Thyroid gland (tissue), 4 donors: Measurements from ENCODE around the gene EMILIN3. TPM values are rescaled to one million over a fixed set of nuclear protein-coding genes. Genes with fewer than 3 reads are reported as not detected.

Experiments used
- DNase-seq, 2 donors: peaks; one replicate each; pipeline ENCODE4 v3.0.0-alpha.2; 2019
- H3K27ac ChIP-seq, 3 donors: fragments of 200-600 bp; sonication (generic); 1 replicate in 2 of 3; 2 replicates in 1 of 3; pipeline ENCODE4 v1.5.1; 2016 to 2019; ENCODE audit warnings: mild to moderate bottlenecking in 1 of 3, moderate library complexity in 1 of 3
- H3K27me3 ChIP-seq: fragments of 200-600 bp; sonication (generic); one replicate; pipeline ENCODE4 v1.5.1; 2019
- H3K36me3 ChIP-seq, 2 donors: fragments of 200-600 bp; sonication (generic); one replicate each; pipeline ENCODE4 v1.5.1; 2016 to 2019
- H3K4me1 ChIP-seq, 2 donors: fragments of 200-600 bp; sonication (generic); one replicate each; pipeline ENCODE4 v1.5.1; 2017 to 2019
- H3K4me3 ChIP-seq, 3 donors: fragments of 200-600 bp; sonication (generic); replicated peaks in 1 of 3; 1 replicate in 2 of 3; 2 replicates in 1 of 3; pipeline ENCODE4 v1.5.1; 2016; ENCODE audit warnings: mild to moderate bottlenecking in 1 of 3
- H3K9me3 ChIP-seq: fragments of 200-600 bp; sonication (generic); one replicate; pipeline ENCODE4 v1.5.1; 2017
- POLR2A ChIP-seq, 2 donors: fragments of 450-650 bp; IDR thresholded peaks; one replicate each; pipeline ENCODE4 v1.6.1; 2017; ENCODE audit warnings: antibody characterized with exemption in 2 of 2, mild to moderate bottlenecking in 2 of 2, moderate library complexity in 1 of 2
- WGBS, 2 donors: methylation state at CpG; one replicate each; pipeline ENCODE4 v1.1.5; 2017; 5-methylcytosine and 5-hydroxymethylcytosine counted together
- intact Hi-C: fragments of 100-400 bp; cut with DNase I; formaldehyde crosslinking; loops from one replicate; pipeline ENCODE4 v1.15.1; 2023
- total RNA-seq, 4 donors: library from RNA; depleted of rRNA; stranded (reverse); fragments of >200 nt; gene quantifications; one replicate each; pipeline ENCODE4 v1.2.3, GENCODE V29; 2016
- TF ChIP-seq, protein P1 (sequence below), 6 experiments: fragments of 200-600 bp in 3 of 6; fragments of 450-650 bp in 3 of 6; sonication (generic) in 3 of 6; IDR thresholded peaks; one replicate each; pipeline ENCODE4 v1.5.1; 2016 to 2019; ENCODE audit warnings: antibody characterized with exemption in 6 of 6, mild to moderate bottlenecking in 2 of 6, inconsistent platforms in 1 of 6, moderate library complexity in 1 of 6

Gene EMILIN3
- total RNA-seq, 4 donors from 2014 or later = 0.27 to 1.3 (median 0.61) TPM

DNA sequence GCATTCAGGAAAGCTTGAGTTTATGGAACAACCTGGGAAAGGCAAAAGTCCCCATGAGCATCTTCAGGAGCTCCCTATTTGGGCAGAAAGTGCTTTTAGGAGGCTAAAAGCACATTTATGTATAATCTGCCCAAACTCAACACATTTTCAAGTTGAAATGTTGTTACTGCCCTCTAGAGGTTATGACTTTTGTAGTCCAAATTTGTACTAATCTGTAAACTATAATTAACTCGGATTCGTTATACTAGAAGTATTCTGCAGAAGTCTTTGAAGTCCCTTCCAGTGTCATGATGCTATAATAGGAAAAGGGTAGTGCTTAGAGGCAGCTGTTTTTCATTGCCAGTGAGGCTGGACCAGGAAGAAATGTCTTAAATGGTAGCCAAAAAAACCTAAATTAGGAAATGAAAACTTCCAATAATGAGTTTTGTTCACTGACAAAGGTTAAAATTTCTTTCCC, 44.8 kb upstream of the EMILIN3 start:
- H3K27ac ChIP-seq = no peak overlapping the region
- WGBS, 2 donors = 53 to 66% methylated on average over 2 of the region's 2 CpGs
- H3K4me1 ChIP-seq = no peaks in the 10 kb centered on the region
- intact Hi-C loops = loop anchor here (5.0 to 10.0 kb wide), 2 partner anchors 64 to 247 kb away; no protein-coding TSS in a partner anchor
- no peak for DNase-seq
- no peak overlapping the region for H3K4me3 ChIP-seq
- no peak for TF ChIP-seq POLR2A (IDR thresholded peaks at IDR 0.05)
- TF ChIP-seq, protein P1, sequence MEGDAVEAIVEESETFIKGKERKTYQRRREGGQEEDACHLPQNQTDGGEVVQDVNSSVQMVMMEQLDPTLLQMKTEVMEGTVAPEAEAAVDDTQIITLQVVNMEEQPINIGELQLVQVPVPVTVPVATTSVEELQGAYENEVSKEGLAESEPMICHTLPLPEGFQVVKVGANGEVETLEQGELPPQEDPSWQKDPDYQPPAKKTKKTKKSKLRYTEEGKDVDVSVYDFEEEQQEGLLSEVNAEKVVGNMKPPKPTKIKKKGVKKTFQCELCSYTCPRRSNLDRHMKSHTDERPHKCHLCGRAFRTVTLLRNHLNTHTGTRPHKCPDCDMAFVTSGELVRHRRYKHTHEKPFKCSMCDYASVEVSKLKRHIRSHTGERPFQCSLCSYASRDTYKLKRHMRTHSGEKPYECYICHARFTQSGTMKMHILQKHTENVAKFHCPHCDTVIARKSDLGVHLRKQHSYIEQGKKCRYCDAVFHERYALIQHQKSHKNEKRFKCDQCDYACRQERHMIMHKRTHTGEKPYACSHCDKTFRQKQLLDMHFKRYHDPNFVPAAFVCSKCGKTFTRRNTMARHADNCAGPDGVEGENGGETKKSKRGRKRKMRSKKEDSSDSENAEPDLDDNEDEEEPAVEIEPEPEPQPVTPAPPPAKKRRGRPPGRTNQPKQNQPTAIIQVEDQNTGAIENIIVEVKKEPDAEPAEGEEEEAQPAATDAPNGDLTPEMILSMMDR (IDR thresholded peaks at IDR 0.05) = peak in 5 of 6 experiments; percentile 11 to 43 (median 28)
- no peaks in the 10 kb centered on the region for H3K9me3 ChIP-seq
- peaks cover 76 to 81% of the 10 kb centered on the region in 2 donors for H3K36me3 ChIP-seq
- H3K27me3 ChIP-seq = no peaks in the 10 kb centered on the region

DNA sequence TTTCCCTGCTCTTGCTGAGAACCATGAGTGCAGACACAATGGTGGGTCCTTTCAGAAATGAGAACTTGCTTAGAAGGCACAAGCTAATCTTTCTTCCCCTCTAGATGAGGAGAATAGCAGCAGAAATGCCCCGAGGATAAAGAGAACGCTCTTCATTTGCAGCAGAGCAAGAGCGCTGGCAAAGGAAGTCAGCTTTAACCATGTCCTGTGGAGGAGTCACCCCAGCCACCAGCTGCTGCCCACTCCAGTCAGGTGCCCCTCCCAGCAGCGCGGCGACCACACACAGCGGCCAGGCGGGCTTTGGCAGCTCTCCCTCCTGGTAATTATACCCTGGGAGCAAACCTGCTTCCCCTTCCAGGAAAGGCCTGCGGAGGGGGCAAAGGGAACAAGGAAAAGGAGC, 42.4 kb upstream of the EMILIN3 start:
- Histone ChIP-seq H3K27ac (no peak overlapping the region), H3K4me1 (no peaks in the 10 kb centered on the region), H3K4me3 (no peak overlapping the region), H3K36me3 (peaks cover 77% of the 10 kb centered on the region in 2 donors), H3K27me3 (no peaks in the 10 kb centered on the region), H3K9me3 (no peaks in the 10 kb centered on the region)
- intact Hi-C loops = no loop called here
- 83 to 84% methylated on average over 9 of the region's 9 CpGs for WGBS, 2 donors
- no peak for DNase-seq
- TF ChIP-seq, protein P1 (IDR thresholded peaks at IDR 0.05) = no peak
- TF ChIP-seq POLR2A (IDR thresholded peaks at IDR 0.05) = no peak

DNA sequence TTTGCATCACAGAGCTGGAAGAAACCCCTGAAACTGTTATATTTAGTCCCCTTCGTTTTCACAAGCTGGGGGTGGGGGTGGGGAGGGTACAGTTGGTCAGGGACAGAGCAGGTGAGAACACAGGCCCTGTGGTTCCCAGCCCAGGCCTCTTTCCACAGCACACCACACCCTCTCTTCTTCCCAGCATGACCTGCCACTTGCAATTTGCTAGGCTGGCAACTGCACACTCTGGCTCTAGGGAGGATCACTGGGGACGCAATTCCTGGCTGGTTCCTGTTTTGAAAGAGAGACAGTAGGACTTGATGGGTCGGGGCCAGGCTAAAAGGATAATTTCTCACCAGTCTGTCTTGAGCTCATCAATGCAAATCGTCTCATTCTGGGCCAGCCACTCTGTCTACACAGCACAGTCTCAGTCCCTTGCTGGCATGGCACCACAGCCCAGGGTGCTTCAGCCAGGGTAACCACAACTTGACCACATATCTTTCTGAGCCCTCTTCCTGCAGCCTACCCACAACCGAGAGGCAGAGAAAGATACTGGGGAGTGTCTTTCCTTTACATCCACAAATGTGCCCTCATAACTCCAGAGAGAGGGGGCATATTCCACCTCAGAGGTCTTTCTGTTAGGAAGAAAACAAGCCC, 41.7 kb upstream of the EMILIN3 start:
- H3K4me3 ChIP-seq = no peak overlapping the region
- TF ChIP-seq, protein P1 (IDR thresholded peaks at IDR 0.05) = no peak
- no peak for TF ChIP-seq POLR2A (IDR thresholded peaks at IDR 0.05)
- H3K4me1 ChIP-seq = no peaks in the 10 kb centered on the region
- H3K36me3 ChIP-seq = peaks cover 77 to 79% of the 10 kb centered on the region in 2 donors
- H3K27me3 ChIP-seq = no peaks in the 10 kb centered on the region
- intact Hi-C loops = no loop called here
- no peak for DNase-seq
- H3K27ac ChIP-seq = no peak overlapping the region
- 81 to 83% methylated on average over 5 of the region's 5 CpGs for WGBS, 2 donors
- no peaks in the 10 kb centered on the region for H3K9me3 ChIP-seq

DNA sequence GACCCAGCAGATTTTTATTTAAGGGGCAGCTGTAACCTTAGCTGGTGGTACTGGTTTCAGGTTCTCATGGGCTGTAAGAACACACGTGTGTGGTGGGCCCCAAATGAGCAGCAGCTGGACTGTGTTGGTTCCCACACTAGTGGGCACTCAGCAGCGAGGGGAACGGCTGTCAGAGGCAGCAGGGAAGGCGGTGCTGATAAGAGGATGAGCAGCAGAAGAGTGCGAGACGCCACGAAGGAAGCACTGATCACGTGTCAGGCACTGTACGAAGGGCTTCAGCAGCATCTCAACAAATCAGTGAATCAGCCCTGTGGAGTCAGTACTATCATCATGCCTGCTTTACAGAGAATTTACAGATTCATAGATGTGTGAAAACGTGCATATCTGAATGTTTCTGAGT, 41.0 kb upstream of the EMILIN3 start:
- no peak overlapping the region for H3K4me3 ChIP-seq
- 89 to 90% methylated on average over 10 of the region's 10 CpGs for WGBS, 2 donors
- H3K27ac ChIP-seq = no peak overlapping the region
- TF ChIP-seq POLR2A (IDR thresholded peaks at IDR 0.05) = no peak
- TF ChIP-seq, protein P1 (IDR thresholded peaks at IDR 0.05) = no peak
- H3K9me3 ChIP-seq = no peaks in the 10 kb centered on the region
- no peak for DNase-seq
- H3K27me3 ChIP-seq = no peaks in the 10 kb centered on the region
- intact Hi-C loops = no loop called here
- H3K4me1 ChIP-seq = no peaks in the 10 kb centered on the region
- peaks cover 73% of the 10 kb centered on the region in 2 donors for H3K36me3 ChIP-seq

DNA sequence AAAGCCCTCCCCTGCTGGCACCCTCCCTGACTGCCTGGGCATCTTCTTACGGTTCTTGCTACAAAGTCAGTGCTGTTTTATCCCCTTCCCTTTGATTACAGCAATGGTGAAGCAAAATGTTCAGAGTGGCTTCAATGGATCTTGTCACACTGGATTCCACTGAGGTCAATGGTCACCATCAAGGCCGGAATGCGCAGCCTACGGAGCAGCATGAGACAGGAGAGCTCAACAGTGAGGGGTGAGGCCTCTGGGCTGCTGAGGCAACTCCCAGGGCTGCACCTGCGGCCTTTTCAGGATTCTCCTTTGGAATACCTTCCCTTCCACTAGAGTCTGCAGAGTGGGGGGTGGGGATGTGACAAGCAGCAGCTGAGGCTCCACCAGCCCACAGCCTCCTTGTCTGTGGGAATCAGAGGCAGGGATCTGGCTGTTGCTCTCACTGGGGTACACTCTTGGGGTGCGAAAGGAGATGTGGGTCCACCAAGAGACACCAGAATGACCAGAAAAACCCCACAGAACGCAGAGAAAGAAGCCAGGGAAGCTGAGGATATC, 40.4 kb upstream of the EMILIN3 start:
- no peak for DNase-seq
- Histone ChIP-seq H3K4me1 (no peaks in the 10 kb centered on the region), H3K27me3 (no peaks in the 10 kb centered on the region), H3K27ac (no peak overlapping the region), H3K4me3 (no peak overlapping the region), H3K36me3 (peaks cover 66 to 71% of the 10 kb centered on the region in 2 donors), H3K9me3 (no peaks in the 10 kb centered on the region)
- TF ChIP-seq, protein P1 (IDR thresholded peaks at IDR 0.05) = no peak
- TF ChIP-seq POLR2A (IDR thresholded peaks at IDR 0.05) = no peak
- 87 to 98% methylated on average over 7 of the region's 7 CpGs for WGBS, 2 donors
- intact Hi-C loops = no loop called here
